ENCODE results near the gene GH2. TPM values are rescaled to one million over a fixed set of nuclear protein-coding genes. Genes with fewer than 3 reads are reported as not detected.
"Not testable (repeated sequence)": the region's sequence is repeated elsewhere in the genome, so short reads cannot be mapped to it uniquely, and the experiment has no call there.

The GH2 gene
- not detected for total RNA-seq
- long read RNA-seq, result 0 reads

DNA sequence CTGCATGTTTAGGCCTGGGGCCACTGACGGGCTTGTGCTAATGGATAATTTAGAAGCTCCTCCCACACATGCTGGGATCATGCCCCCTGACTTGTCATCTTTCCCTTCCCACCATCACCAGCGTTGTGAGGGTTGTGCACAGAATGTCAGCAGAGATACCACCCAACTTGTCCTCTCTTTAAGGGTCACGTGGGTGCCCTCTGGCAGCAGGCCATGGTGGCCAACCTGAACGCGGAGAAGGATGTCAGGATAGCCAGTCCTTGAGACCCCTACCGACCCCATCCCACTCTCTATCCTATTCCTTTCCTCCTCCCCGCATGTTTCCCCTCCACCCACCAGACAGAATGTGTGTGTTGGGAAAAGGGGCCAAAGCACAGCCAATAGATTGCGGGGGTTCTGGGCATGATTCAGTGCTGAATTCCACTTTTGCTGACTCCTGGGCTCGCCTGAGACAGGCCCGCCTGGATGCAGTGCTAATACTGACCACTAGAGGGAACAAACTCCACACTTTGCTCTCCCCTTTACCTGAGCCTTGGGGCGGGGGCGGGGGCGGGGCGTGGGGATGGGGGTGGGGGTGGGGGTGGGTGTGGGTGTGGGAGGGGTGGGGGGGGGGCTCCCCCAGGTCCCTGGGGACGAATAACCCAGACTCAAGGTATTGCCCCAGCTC lies at the start of gene GH2:
GH2 (minus strand) TSS at position 10 of the 667 bp plus-strand sequence. CDS start 143 bp downstream, outside the sequence.
- intact Hi-C loops (cut with micrococcal nuclease), result no loop called here
- ATAC-seq, result peak; percentile 78
- DNase-seq, result no peak

DNA sequence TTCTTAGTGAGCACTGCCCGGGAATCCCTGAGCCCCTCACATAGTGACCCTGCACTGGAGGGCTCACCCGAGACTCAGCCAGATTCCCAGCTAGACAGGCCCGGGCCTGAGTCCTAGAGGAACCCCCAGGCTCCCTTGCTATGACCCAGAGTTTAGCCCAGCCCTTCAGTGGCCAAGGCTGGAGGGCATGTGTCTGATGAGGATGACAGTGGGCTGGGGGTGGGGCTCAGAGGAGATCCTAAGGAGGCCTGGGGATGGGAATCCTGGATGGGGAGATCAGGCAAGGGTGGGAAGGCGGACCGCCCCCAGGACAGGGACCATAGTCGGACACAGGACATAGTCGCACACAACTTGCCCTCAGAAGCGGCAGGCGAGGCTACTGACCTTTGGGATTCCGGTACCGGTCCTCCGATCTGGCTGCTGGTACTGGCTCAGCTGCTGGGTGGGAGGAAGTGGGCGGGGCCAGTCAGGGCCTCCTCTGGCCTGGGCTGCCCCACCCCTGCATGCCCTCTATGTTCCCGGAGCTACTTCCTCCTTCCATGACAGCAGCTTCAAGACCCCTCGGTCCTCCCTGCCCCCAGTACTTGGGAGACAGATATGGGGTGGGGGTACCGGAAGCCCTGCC lies 49.3 kb upstream of the GH2 start:
- intact Hi-C loops (cut with micrococcal nuclease), result no loop called here

DNA sequence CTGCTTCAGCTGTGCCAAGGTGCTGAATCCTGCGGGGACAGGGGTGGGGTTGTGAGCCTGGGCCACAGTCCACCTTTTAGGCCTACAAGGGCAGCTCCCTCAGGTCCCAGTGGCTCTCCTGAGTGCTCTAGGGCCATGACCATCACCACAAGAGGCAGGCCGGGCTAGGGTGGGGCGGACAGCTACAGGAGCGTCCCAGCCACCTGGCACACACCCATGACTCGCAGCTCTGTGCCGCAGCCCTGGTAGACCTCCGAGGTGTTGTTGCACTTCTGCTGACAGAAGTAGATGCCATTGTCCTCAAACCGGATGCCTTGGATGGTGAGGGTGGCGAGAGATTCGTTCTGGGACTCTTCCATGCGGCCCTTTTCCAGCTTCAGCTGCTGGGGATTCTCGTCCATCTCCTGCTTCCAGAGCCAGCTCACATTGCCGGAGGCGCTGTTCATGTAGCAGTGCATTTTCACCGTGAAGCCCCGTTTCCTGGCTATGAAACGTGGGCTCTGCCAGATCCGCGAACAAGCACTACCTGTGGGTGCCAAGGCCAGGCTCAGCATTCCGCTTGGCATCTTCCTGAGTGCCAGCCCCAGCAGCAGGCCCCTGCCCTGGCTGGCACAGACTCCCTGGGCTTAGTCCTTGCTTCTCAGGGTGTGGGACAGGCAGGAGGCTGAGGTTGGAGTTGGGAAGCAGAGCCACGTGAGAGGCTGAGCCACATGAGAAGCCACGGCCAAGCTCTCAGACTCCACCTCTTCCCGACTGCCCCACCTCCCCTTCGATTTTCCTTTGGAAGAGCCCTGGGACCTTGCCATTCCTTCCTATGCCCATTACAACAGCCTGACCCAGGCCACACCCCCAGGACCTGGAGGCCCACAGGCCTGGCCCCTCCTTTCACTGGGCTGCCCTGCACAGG lies 48.4 kb upstream of the GH2 start:
- intact Hi-C loops (cut with micrococcal nuclease), result no loop called here
- ATAC-seq (peak; percentile 51), DNase-seq (no peak)

More for the DNA sequence above, 49.3 kb upstream of the GH2 start:
- peak; percentile 82 for DNase-seq
- ATAC-seq, result peak; percentile 86

DNA sequence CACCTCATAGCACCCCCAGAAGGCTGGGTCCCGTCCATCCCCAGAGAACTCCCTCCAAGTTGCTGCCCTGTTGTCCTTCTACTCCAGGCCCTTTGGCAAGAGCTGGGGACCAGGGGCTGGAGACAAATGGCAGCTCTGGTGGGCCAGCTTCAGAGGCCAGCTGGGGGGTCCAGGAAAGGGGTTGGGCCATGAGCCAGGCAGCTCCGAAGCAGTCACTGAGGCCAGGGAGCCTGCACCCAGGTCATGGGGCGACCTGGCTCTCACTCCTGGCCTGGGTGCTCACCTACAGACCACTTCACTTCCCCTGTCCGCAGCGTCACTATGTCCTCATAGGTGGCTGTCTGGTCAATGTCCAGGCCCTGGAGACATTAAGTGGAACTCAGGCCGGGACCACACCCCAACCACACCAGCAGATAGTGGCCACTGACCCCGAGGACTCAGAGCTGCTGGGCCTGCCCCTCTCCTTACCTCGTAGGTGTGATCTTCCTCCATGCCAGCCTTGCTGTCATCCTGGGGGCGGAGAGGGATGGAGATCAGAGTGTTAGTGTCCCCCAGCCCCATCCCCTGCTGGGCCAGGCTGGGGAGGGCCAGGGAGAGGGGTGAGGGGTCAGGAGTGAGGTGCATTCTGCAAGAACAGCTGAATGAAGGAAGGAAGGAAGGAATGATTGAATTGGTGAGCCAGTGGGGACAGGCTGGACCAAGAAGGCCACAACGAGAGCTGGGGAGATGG lies 47.4 kb upstream of the GH2 start:
- no peak for ATAC-seq
- intact Hi-C loops (cut with micrococcal nuclease), result no loop called here
- no peak for DNase-seq

DNA sequence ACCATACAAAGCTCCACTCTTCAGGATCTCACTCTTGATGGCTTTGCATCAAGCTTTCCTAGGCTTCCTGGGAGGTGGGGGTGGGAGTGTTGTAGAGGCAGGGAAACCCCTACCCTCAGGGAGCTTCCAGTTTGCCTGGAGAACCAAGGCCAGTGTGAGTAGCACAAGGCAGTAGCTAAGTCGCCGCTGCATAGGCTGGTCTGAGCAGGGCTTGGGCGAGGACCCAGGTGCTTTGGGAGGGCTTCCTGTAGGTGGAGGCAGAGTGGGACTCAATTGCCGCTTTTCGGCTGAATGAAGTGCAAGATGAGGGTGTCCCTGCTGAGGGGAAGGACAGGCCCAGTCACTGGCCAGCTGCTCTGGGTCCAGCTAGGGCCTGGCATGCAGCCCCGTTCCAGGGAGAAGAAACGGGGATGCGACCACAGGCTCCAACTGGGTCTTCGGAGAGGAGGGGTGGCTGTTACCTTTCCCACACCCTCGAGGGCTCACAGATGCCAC lies 46.5 kb upstream of the GH2 start:
- no peak for ATAC-seq
- DNase-seq, result no peak
- intact Hi-C loops (cut with micrococcal nuclease), result no loop called here

DNA sequence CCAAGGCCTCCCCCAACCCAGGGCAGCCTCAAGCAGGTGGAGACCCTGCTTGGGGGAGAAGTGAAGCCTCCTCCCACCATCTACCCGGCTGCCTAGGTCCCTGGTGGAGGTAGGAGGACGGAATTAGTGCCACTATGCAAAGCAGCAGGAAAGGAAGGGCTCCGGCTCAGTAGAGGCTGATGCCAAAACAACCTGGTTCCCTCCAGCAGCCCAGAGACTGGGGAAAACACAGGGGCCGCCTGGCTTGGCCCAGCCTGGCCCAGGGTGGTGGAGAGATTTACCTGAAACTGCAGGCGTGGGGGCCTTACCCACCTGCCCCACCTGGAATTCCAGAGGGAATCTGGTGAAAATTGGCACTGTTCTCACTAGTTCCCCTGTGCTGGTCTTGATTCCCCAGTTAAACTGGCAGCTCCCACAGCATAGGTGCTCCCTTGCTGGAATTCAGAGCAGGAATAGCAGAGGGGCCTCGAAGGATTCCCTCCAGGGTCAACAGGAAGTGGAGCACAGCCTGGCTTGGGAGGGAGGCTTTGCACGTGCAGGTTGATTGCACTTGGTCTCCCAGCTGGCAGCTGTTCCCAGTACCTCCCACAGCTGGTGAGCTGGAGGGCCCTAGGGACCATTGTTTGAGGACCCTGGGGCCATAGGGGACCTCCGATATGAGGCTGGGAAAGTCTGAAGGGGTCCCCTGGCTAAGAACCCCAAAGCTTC lies 45.9 kb upstream of the GH2 start:
- DNase-seq (peak; percentile 7), ATAC-seq (no peak)
- intact Hi-C loops (cut with micrococcal nuclease), result no loop called here

DNA sequence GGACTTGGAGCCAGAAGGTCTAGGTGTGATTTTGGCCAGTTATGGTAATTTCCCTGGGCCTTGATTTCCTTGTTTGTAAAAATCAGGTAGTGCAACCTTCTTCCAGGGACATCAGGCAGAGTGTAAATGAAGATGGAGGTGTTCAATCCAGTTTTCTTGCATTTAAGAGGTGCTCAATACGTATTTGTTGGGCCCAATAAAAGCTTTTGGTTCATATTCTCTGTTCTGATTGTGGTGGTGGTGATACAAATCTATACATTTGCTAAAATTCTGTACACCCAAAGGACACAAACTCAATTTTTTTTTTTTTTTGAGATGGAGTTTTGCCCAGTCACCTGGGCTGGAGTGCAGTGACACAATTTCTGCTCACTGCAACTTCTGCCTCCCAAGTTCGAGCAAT lies 44.4 kb upstream of the GH2 start:
- intact Hi-C loops (cut with micrococcal nuclease), result no loop called here
- DNase-seq (no peak), ATAC-seq (no peak)

DNA sequence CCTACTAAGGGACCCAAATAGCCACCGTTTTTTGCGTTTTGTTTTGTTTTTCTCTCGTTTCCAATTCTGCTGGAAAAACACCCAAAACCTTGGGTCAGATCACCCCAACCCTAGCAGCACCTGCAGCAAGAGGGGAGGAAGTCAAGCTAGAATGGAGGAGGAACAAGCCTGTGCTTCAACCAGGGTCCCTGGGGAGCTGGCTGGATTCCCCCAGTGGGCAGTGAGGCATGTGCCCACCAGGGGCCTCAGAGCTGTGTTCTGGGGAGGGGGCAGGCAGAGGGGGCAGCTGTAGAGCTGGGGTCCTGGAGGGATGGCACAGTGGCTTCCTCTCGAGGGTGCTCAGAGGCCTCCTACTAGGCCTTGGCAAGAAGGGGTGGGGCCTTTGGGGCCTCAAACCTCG lies 43.9 kb upstream of the GH2 start:
- peak; percentile 12 for DNase-seq
- ATAC-seq, result no peak
- intact Hi-C loops (cut with micrococcal nuclease), result no loop called here

DNA sequence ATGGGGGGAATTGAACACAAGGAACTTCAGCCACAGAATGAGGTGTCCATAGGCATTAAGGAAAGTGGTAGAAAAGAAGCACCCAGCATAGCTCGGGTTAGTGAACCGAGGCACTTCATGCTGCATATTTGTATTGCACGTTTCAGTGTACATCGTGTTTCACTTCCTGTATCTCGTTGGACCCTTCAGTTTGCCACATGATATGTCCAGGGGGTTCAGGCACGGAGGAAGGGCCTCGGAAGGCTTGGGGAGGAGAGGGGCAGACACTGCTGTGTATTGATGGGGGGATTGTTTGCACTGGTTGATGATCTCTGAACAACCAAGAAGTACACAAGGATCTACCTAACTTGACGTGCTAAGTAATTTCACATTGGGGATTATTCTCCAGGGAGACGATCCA lies 40.7 kb upstream of the GH2 start:
- DNase-seq; intact Hi-C loops (cut with micrococcal nuclease); ATAC-seq: not testable (repeated sequence)

DNA sequence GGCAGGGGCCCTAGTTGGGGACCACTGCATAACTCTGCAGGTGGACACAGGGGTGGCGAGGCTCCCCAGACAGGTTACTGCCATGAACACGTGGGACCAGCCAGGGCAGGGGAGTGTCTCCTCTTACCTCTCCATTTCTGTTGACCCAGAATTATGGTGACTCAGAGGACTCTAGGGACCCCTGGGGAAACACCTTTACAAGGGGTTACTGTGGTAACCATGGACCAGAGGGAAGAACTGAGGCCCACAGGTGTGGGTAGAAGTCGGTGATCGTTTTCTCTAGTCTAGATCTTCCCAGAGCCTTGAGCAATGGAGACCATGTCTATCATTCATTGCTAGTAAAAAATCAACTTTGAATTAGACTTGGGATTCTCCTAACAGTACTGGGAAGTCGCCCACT lies 39.0 kb upstream of the GH2 start:
- ATAC-seq; intact Hi-C loops (cut with micrococcal nuclease): not testable (repeated sequence)
- DNase-seq, result peak; percentile 4

DNA sequence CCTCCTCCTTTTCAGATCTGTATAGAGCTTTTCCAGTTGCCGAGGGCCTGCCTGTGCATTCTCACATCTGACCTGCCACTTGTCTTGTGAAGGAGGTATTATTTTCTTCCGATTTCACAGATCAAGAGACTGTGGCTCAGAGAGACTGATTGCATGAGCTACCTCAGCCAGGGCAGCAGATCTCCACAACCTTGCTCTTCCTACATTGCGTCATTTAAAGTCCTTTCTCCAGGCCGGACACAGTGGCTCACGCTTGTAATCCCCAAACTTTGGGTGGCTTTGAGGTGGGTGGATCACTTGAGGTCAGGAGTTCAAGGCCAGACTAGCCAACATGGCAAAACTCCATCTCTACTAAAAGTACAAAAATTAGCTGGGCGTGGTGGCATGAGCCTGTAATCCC lies 38.3 kb upstream of the GH2 start:
- ATAC-seq; intact Hi-C loops (cut with micrococcal nuclease): not testable (repeated sequence)
- peak; percentile 6 for DNase-seq

DNA sequence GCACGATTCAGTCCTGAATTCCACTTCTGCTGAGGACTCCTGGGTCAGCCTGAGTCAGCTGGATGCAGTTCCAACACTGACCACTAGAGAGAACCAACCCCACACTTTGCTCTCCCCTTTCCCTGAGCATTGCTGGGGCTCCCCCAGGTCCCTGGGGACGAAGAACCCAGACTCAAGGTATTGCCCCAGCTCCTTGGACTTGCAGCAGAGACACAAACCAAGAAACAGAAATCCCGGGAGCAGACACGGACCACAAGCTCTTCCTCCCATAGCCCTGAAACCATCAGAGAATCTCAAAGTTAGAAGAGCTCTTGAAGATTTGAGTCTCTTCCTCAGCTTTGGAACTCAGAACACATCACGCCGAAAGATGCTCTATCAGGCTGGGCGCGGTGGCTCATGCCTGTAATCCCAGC lies 37.6 kb upstream of the GH2 start:
- ATAC-seq (peak; percentile 83), DNase-seq (peak; percentile 36)
- intact Hi-C loops (cut with micrococcal nuclease), result no loop called here

DNA sequence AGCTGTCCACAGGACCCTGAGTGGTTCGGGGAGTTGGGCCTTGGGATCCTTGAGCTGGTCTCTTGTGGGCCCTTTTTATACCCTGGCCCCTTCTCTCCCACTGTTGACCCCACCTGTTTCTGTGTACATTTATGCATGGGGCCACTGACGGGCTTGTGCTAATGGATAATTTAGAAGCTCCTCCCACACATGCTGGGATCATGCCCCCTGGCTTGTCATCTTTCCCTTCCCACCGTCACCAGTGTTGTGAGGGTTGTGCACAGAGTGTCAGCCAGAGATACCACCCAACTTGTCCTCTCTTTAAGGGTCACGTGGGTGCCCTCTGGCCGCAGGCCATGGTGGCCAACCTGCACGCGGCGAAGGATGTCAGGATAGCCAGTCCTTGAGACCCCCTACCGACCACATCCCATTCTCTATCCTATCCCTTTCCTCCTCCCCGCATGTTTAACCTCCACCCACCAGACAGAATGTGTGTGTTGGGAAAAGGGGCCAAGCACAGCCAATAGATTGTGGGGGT lies 37.1 kb upstream of the GH2 start, which contains the start of gene GH1:
GH1 (minus strand) TSS at position 51 of the 517 bp plus-strand sequence. CDS start 63 bp downstream, outside the sequence.
- DNase-seq, result peak; percentile 18
- ATAC-seq; intact Hi-C loops (cut with micrococcal nuclease): not testable (repeated sequence)

DNA sequence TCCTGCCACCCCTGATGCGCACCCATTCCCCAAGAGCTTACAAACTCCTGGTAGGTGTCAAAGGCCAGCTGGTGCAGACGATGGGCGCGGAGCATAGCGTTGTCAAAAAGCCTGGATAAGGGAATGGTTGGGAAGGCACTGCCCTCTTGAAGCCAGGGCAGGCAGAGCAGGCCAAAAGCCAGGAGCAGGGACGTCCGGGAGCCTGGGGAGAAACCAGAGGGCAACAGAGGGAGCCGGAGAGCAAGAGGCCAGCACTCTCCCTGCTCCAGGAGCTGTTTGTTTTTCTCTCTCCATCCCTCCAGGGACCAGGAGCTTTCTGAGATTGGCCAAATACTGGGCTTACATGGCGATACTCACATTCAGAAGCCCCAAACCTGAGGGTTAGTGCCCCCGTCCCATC lies 36.6 kb upstream of the GH2 start:
- peak; percentile 31 for ATAC-seq
- DNase-seq, result peak; percentile 10
- intact Hi-C loops (cut with micrococcal nuclease), result no loop called here

DNA sequence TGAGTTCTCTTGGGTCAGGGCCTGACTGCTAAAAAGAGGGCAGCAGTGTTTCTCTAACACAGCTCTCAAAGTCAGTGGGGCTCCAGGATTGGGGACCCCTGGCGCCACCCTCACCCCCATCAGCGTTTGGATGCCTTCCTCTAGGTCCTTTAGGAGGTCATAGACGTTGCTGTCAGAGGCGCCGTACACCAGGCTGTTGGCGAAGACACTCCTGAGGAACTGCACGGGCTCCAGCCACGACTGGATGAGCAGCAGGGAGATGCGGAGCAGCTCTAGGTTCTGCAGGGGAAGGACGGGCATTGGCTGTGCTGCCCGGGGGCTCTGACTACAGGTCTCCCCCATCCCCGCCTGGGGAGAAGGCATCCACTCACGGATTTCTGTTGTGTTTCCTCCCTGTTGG lies 35.9 kb upstream of the GH2 start:
- intact Hi-C loops (cut with micrococcal nuclease), result no loop called here
- DNase-seq, result peak; percentile 9
- ATAC-seq, result no peak

DNA sequence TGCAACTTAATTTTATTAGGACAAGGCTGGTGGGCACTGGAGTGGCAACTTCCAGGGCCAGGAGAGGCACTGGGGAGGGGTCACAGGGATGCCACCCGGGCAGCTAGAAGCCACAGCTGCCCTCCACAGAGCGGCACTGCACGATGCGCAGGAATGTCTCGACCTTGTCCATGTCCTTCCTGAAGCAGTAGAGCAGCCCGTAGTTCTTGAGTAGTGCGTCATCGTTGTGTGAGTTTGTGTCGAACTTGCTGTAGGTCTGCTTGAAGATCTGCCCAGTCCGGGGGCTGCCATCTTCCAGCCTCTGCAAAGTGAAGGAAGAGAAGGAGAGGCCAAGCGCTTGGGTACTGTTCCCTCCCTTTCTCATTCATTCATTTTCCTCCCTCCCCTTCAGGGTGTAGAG lies 35.5 kb upstream of the GH2 start:
- intact Hi-C loops (cut with micrococcal nuclease); DNase-seq; ATAC-seq: not testable (repeated sequence)

DNA sequence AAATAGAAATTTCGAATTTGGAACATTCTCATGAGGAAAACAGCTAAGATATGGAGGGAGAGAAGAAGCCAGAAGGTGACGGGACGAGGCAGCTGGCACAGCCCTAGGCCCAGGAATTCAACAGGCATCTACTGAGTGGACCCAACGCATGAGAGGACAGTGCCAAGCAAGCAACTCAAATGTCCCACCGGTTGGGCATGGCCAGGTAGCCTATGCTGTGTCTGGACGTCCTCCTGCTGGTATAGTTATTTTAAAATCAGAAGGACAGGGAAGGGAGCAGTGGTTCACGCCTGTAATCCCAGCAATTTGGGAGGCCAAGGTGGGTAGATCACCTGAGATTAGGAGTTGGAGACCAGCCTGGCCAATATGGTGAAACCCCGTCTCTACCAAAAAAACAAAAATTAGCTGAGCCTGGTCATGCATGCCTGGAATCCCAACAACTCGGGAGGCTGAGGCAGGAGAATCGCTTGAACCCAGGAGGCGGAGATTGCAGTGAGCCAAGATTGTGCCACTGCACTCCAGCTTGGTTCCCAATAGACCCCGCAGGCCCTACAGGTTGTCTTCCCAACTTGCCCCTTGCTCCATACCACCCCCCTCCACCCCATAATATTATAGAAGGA lies 34.9 kb upstream of the GH2 start:
- DNase-seq (no peak), ATAC-seq (no peak)
- intact Hi-C loops (cut with micrococcal nuclease), result no loop called here

DNA sequence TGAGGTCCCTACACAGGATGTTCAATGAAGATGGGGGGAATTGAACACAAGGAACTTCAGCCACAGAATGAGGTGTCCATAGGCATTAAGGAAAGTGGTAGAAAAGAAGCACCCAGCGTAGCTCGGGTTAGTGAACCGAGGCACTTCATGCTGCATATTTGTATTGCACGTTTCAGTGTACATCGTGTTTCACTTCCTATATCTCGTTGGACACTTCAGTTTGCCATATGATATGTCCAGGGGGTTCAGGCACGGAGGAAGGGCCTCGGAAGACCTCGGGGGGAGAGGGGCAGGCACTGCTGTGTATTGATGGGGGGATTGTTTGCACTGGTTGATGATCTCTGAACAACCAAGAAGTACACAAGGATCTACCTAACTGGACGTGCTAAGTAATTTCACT lies 34.0 kb upstream of the GH2 start:
- intact Hi-C loops (cut with micrococcal nuclease); DNase-seq; ATAC-seq: not testable (repeated sequence)

All from left ventricle myocardium superior (tissue), 1 donor.